ENCODE results near the gene U2AF1L4.
A peak's percentile ranks its signal among the peaks of the same experiment; 100 is the strongest.

U2AF1L4 gene

GRCh38 chr19:35744430-35745327 is 539 bp downstream of the U2AF1L4 start:
- no peaks in the 10 kb centered on the region for H4K20me1 ChIP-seq (ENCODE audit: control insufficient read depth, insufficient read depth, low read depth, low read length)
- H3K27ac ChIP-seq (ENCODE audit: low read depth, low read length) = peak overlapping the region; percentile 86
- TF ChIP-seq EZH2phosphoT487 (IDR thresholded peaks at IDR 0.05; ENCODE audit: borderline replicate concordance, low read length) (no peak), CTCF (IDR thresholded peaks at IDR 0.05; ENCODE audit: low read depth, low read length, poor library complexity, severe bottlenecking) (peak; percentile 52)
- peaks cover 14% of the 10 kb centered on the region for H3K79me2 ChIP-seq (ENCODE audit: control insufficient read depth, low read length)
- peaks cover 5% of the 10 kb centered on the region; the same call in 1 of the 2 replicates for H3K9me3 ChIP-seq (ENCODE audit: control insufficient read depth, insufficient read depth, low read length)
- peaks cover 49% of the 10 kb centered on the region for H3K4me1 ChIP-seq (ENCODE audit: control insufficient read depth, low read length)
- H3K9me2 ChIP-seq (replicated peaks; ENCODE audit: control insufficient read depth, low read length) = no peaks in the 10 kb centered on the region
- peak overlapping the region; percentile 77 for H3K4me2 ChIP-seq (ENCODE audit: low read length)
- no peaks in the 10 kb centered on the region for H3K27me3 ChIP-seq (ENCODE audit: control insufficient read depth, low read length)
- H3F3A ChIP-seq (ENCODE audit: control insufficient read depth, insufficient read depth) = no peaks in the 10 kb centered on the region
- peaks cover 8% of the 10 kb centered on the region; the same call in 1 of the 2 replicates for H3K36me3 ChIP-seq (ENCODE audit: control insufficient read depth, low read length)
- H3K4me3 ChIP-seq (ENCODE audit: low read length) = peak overlapping the region; percentile 92

GRCh38 chr19:35743640-35744429 is 1.4 kb downstream of the U2AF1L4 start:
- Histone ChIP-seq H3K9me3 (ENCODE audit: control insufficient read depth, insufficient read depth, low read length) (peaks cover 5% of the 10 kb centered on the region; the same call in 1 of the 2 replicates), H3K27me3 (ENCODE audit: control insufficient read depth, low read length) (no peaks in the 10 kb centered on the region), H3K4me2 (ENCODE audit: low read length) (peak overlapping the region; percentile 77), H3K27ac (ENCODE audit: low read depth, low read length) (no peak overlapping the region), H3F3A (ENCODE audit: control insufficient read depth, insufficient read depth) (peaks cover 2% of the 10 kb centered on the region), H3K36me3 (ENCODE audit: control insufficient read depth, low read length) (peaks cover 12% of the 10 kb centered on the region), H3K4me1 (ENCODE audit: control insufficient read depth, low read length) (peaks cover 47% of the 10 kb centered on the region), H4K20me1 (ENCODE audit: control insufficient read depth, insufficient read depth, low read depth, low read length) (no peaks in the 10 kb centered on the region), H3K9me2 (replicated peaks; ENCODE audit: control insufficient read depth, low read length) (no peaks in the 10 kb centered on the region), H3K79me2 (ENCODE audit: control insufficient read depth, low read length) (peaks cover 10% of the 10 kb centered on the region), H3K4me3 (ENCODE audit: low read length) (peak overlapping the region; percentile 92)
- TF ChIP-seq EZH2phosphoT487 (IDR thresholded peaks at IDR 0.05; ENCODE audit: borderline replicate concordance, low read length) (no peak), CTCF (IDR thresholded peaks at IDR 0.05; ENCODE audit: low read depth, low read length, poor library complexity, severe bottlenecking) (no peak)

- peak within 1 kb of the TSS; percentile 95 for H3K4me2 ChIP-seq (ENCODE audit: low read length)
- no peaks in the 10 kb centered on the region for H3K9me2 ChIP-seq (replicated peaks; ENCODE audit: control insufficient read depth, low read length)
- peaks cover 10% of the 10 kb centered on the region for H3K79me2 ChIP-seq (ENCODE audit: control insufficient read depth, low read length)
- H3K4me3 ChIP-seq (ENCODE audit: low read length) = peak within 1 kb of the TSS; percentile 87; the same call in 1 of the 2 replicates
- TF ChIP-seq EZH2phosphoT487 (IDR thresholded peaks at IDR 0.05; ENCODE audit: borderline replicate concordance, low read length) = no peak
- no peak for TF ChIP-seq CTCF (IDR thresholded peaks at IDR 0.05; ENCODE audit: low read depth, low read length, poor library complexity, severe bottlenecking)
- H3F3A ChIP-seq (ENCODE audit: control insufficient read depth, insufficient read depth) = peaks cover 9% of the 10 kb centered on the region
- H3K36me3 ChIP-seq (ENCODE audit: control insufficient read depth, low read length) = peaks cover 27% of the 10 kb centered on the region
- H3K9me3 ChIP-seq (ENCODE audit: control insufficient read depth, insufficient read depth, low read length) = peaks cover 5% of the 10 kb centered on the region; the same call in 1 of the 2 replicates
- H3K27me3 ChIP-seq (ENCODE audit: control insufficient read depth, low read length) = no peaks in the 10 kb centered on the region
- no peak within 1 kb of the TSS; the same call in 1 of the 2 replicates for H3K27ac ChIP-seq (ENCODE audit: low read depth, low read length)
- no peaks in the 10 kb centered on the region for H4K20me1 ChIP-seq (ENCODE audit: control insufficient read depth, insufficient read depth, low read depth, low read length)
- peaks cover 47% of the 10 kb centered on the region for H3K4me1 ChIP-seq (ENCODE audit: control insufficient read depth, low read length)
Measured at GRCh38 chr19:35742121-35742724, 3.0 kb downstream of the U2AF1L4 start, which contains the start of gene IGFLR1. Gene IGFLR1 (minus strand): TSS chr19:35742452. CDS start chr19:35741180, 1,272 bp downstream.
